ENCODE measurements around the gene PLIN4.
A peak's percentile ranks its signal among the peaks of the same experiment; 100 is the strongest.

The PLIN4 gene

DNA sequence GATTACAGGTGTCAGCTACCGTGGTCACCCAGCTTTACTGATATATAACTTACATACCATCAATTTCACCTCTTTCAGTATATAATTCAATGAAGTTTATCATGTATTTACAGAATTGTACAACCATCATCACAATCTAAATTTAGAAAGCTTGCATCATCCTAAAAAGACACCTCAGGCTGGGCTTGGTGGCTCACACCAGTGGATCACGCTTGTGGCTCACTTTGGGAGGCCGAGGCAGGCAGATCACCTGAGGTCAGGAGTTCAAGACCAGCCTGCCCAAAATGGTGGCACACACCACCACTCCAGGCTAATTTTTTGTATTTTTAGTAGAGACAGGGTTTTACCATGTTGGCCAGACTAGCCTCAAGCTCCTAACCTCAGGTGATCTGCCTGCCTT, 50.5 kb downstream of the PLIN4 start:
- no peak for DNase-seq (ENCODE audit: low read depth)
- no peak overlapping the region for H3K4me3 ChIP-seq (ENCODE audit: low read depth, low read length)
- TF ChIP-seq, protein P1, sequence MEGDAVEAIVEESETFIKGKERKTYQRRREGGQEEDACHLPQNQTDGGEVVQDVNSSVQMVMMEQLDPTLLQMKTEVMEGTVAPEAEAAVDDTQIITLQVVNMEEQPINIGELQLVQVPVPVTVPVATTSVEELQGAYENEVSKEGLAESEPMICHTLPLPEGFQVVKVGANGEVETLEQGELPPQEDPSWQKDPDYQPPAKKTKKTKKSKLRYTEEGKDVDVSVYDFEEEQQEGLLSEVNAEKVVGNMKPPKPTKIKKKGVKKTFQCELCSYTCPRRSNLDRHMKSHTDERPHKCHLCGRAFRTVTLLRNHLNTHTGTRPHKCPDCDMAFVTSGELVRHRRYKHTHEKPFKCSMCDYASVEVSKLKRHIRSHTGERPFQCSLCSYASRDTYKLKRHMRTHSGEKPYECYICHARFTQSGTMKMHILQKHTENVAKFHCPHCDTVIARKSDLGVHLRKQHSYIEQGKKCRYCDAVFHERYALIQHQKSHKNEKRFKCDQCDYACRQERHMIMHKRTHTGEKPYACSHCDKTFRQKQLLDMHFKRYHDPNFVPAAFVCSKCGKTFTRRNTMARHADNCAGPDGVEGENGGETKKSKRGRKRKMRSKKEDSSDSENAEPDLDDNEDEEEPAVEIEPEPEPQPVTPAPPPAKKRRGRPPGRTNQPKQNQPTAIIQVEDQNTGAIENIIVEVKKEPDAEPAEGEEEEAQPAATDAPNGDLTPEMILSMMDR (IDR thresholded peaks at IDR 0.05; ENCODE audit: low read depth, low read length) = no peak
- TF ChIP-seq POLR2A (IDR thresholded peaks at IDR 0.05; ENCODE audit: extremely low read depth, insufficient read length) (no peak), MYC (IDR thresholded peaks at IDR 0.05; ENCODE audit: low read depth, low read length) (no peak)
- TF ChIP-seq, protein P2, sequence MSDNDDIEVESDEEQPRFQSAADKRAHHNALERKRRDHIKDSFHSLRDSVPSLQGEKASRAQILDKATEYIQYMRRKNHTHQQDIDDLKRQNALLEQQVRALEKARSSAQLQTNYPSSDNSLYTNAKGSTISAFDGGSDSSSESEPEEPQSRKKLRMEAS (IDR thresholded peaks at IDR 0.05; ENCODE audit: low read depth, low read length) = no peak

DNA sequence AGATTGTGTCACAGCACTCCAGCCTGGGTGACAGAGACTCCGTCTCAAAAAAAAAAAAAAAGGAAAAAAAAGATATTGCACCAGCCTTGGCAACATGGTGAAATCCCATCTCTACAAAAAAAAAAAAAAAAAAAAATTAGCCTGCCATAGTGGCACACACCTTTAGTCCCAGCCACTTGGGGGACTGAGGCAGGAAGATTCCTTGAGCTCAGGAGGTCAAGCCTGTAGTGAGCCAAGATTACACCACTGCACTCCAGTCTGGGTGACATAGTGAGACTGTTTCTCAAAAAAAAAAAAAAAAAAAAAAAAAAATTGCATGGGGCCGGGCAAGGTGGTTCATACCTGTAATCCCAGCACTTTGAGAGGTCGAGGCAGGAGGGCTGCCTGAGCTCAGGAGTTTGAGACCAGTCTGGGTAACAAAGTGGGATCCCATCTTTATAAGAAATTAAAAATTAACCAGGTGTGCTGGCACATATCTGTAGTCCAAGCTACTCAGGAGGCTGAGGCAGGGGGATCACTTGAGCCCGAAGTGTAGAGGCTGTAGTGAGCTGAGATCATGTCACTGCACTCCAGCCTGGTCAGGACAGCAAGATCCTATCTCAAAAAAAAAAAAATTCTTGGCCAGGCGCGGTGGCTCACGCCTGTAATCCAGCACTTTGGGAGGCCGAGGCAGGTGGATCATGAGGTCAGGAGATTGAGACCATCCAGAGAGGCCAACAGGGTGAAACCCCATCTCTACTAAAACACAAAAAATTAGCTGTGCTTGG, 53.3 kb downstream of the PLIN4 start:
- DNase-seq (ENCODE audit: low read depth) = no peak
- TF ChIP-seq, protein P2 (IDR thresholded peaks at IDR 0.05; ENCODE audit: low read depth, low read length) = no peak
- no peak for TF ChIP-seq POLR2A (IDR thresholded peaks at IDR 0.05; ENCODE audit: extremely low read depth, insufficient read length)
- no peak for TF ChIP-seq MYC (IDR thresholded peaks at IDR 0.05; ENCODE audit: low read depth, low read length)
- TF ChIP-seq, protein P1 (IDR thresholded peaks at IDR 0.05; ENCODE audit: low read depth, low read length) = no peak

DNA sequence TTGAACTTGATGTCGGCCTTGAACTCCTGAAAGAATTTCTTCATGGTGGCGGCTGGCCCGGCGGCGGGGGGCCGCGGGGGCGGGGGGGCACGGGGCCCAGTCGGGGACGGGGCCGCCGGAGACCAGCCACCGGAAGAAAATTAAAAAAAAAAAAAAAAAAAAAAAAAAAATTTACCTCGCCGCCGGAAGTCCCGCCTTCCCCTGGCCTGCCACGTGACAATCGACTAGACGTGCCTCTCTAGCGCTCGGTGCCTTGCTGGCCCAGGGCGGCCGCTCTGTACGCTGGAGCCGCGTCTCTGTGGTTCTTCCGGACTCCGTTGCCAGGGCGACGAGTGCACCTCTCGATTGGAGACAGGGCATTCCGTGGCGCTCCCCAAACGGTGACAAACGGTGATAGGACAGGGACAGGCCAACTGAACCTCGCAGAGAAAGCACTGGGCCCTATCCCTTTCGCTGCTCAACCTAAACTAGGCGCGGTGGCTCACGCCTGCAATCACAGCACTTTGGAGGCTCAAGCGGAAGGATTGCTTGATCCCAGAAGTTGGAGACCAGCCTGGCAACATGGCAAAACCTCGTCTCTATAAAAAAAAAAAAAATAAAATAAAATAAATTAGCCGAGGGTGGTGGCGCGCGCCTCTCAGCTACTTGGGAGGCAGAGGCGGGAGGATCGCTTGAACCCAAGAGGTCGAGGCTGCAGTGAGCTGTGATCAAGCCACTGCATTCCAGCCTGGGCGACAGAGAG, 60.5 kb downstream of the PLIN4 start, which contains the start of gene UBXN6:
TSS of gene UBXN6 (minus strand) at position 141 of the 742 bp plus-strand sequence. CDS start at position 44, 97 bp downstream.
- TF ChIP-seq, protein P2 (IDR thresholded peaks at IDR 0.05; ENCODE audit: low read depth, low read length) = peak; percentile 87
- TF ChIP-seq MYC (IDR thresholded peaks at IDR 0.05; ENCODE audit: low read depth, low read length) (peak; percentile 65), POLR2A (IDR thresholded peaks at IDR 0.05; ENCODE audit: extremely low read depth, insufficient read length) (no peak)
- peak; percentile 95 for DNase-seq (ENCODE audit: low read depth)
- H3K4me3 ChIP-seq (ENCODE audit: low read depth, low read length) = peak within 1 kb of the TSS; percentile 69

More for the DNA sequence above, 53.3 kb downstream of the PLIN4 start:
- no peak overlapping the region for H3K4me3 ChIP-seq (ENCODE audit: low read depth, low read length)

DNA sequence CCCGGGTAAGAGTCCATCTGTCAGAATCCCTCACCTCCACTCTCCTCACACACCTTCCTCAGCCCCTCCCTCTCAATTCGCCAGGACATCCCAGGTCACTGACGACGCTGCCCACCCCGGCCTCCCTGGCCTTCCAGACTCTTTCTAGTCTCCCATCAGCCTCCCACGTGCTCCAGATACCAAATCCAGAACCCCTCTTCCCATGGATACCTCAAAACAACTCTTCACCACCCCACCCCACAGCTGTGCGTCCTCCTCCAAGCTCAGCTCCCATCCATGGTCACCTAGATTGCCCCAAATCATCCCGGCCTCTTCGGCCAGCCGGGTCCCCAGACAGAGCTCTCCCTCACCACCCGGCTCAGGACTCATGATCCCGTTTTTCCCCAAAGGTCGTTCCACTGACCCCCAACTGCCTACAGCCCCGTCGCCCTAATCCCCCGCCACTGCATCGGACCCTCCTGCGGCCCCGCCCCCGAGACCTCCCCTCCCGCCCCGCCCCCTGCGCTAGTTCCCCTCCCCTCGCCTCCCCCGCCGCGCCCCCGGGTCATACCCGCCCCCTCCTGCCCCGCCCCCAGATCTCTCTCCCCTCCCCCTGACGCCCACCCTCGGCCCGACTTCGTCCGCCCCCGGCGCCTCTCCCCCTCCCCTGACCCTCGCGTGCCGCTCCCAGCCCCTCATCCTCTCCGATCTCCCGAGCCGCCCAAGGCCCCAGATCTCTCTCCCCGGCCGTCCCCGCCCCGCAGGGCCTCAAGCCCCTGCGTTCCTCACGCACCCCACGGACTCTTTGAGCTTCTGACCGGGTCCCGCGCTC, 61.2 kb downstream of the PLIN4 start:
- DNase-seq (ENCODE audit: low read depth) = peak; percentile 62
- TF ChIP-seq MYC (IDR thresholded peaks at IDR 0.05; ENCODE audit: low read depth, low read length) (no peak), POLR2A (IDR thresholded peaks at IDR 0.05; ENCODE audit: extremely low read depth, insufficient read length) (no peak)
- TF ChIP-seq, protein P1 (IDR thresholded peaks at IDR 0.05; ENCODE audit: low read depth, low read length) = no peak
- TF ChIP-seq, protein P2 (IDR thresholded peaks at IDR 0.05; ENCODE audit: low read depth, low read length) = no peak
- H3K4me3 ChIP-seq (ENCODE audit: low read depth, low read length) = peak overlapping the region; percentile 69

DNA sequence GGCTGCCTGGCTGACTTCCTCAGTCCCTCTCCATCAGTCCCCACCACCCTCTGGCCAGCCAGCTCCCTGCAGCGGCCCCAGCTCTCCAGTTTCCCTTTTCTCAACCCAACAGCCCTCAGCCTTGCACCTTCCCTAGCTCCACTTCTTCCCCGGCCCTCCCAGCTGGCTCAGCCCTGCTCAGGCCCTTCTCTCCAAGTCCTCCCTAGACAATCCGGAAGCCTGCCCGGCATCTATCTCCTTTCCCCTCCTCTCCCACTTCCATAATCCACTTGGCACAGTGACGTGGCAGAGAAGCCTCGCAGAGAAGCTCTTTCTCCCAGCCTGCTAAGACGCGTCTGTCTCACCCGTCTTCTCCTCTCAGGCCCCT, 61.8 kb downstream of the PLIN4 start:
- TF ChIP-seq MYC (IDR thresholded peaks at IDR 0.05; ENCODE audit: low read depth, low read length) = no peak
- TF ChIP-seq POLR2A (IDR thresholded peaks at IDR 0.05; ENCODE audit: extremely low read depth, insufficient read length) = no peak
- TF ChIP-seq, protein P2 (IDR thresholded peaks at IDR 0.05; ENCODE audit: low read depth, low read length) = no peak
- TF ChIP-seq, protein P1 (IDR thresholded peaks at IDR 0.05; ENCODE audit: low read depth, low read length) = no peak
- DNase-seq (ENCODE audit: low read depth) = peak; percentile 59
- peak overlapping the region; percentile 69 for H3K4me3 ChIP-seq (ENCODE audit: low read depth, low read length)
